ENCODE measurements around the gene SH2B2. TPM values are rescaled to one million over a fixed set of nuclear protein-coding genes. Genes with fewer than 3 reads are reported as not detected.

Gene SH2B2
- total RNA-seq, 1 donor from 2014 or later = 13.2 TPM

- DNase-seq (no peak), ATAC-seq (no peak)
- TF ChIP-seq CTCF (IDR thresholded peaks at IDR 0.05) = no peak
- Histone ChIP-seq H3K27me3 (no peaks in the 10 kb centered on the region), H3K4me1 (peaks cover 6% of the 10 kb centered on the region), H3K36me3 (no peaks in the 10 kb centered on the region), H3K9me3 (no peaks in the 10 kb centered on the region), H3K4me3 (no peak overlapping the region), H3K27ac (no peak overlapping the region)
- intact Hi-C loops (cut with DNase I) = no loop called here
Measured at GRCh38 chr7:102291056-102291915, 4.6 kb downstream of the SH2B2 start.

GRCh38 chr7:102291916-102292267 is 5.2 kb downstream of the SH2B2 start:
- peaks cover 6% of the 10 kb centered on the region for H3K4me1 ChIP-seq
- no peaks in the 10 kb centered on the region for H3K9me3 ChIP-seq
- H3K4me3 ChIP-seq = no peak overlapping the region
- H3K36me3 ChIP-seq = no peaks in the 10 kb centered on the region
- H3K27me3 ChIP-seq = no peaks in the 10 kb centered on the region
- no peak for ATAC-seq
- H3K27ac ChIP-seq = no peak overlapping the region
- DNase-seq = no peak
- no peak for TF ChIP-seq CTCF (IDR thresholded peaks at IDR 0.05)
- intact Hi-C loops (cut with DNase I) = no loop called here

- no peaks in the 10 kb centered on the region for H3K27me3 ChIP-seq
- intact Hi-C loops (cut with DNase I) = no loop called here
- TF ChIP-seq CTCF (IDR thresholded peaks at IDR 0.05) = no peak
- H3K27ac ChIP-seq = no peak overlapping the region
- DNase-seq = no peak
- H3K9me3 ChIP-seq = no peaks in the 10 kb centered on the region
- no peaks in the 10 kb centered on the region for H3K36me3 ChIP-seq
- ATAC-seq = no peak
- H3K4me1 ChIP-seq = peaks cover 2% of the 10 kb centered on the region
- H3K4me3 ChIP-seq = no peak overlapping the region
Measured at GRCh38 chr7:102292813-102293798, 6.4 kb downstream of the SH2B2 start.

- Histone ChIP-seq H3K27me3 (no peaks in the 10 kb centered on the region), H3K36me3 (no peaks in the 10 kb centered on the region), H3K27ac (no peak overlapping the region), H3K9me3 (no peaks in the 10 kb centered on the region), H3K4me3 (no peak overlapping the region), H3K4me1 (no peaks in the 10 kb centered on the region)
- TF ChIP-seq CTCF (IDR thresholded peaks at IDR 0.05) = no peak
- ATAC-seq (no peak), DNase-seq (no peak)
- intact Hi-C loops (cut with DNase I) = no loop called here
Measured at GRCh38 chr7:102294589-102294988, 7.9 kb downstream of the SH2B2 start.

GRCh38 chr7:102295346-102296178 is 8.9 kb downstream of the SH2B2 start:
- ATAC-seq = peak; percentile 74
- Histone ChIP-seq H3K9me3 (no peaks in the 10 kb centered on the region), H3K27me3 (no peaks in the 10 kb centered on the region), H3K4me1 (no peaks in the 10 kb centered on the region), H3K4me3 (no peak overlapping the region), H3K36me3 (no peaks in the 10 kb centered on the region), H3K27ac (no peak overlapping the region)
- DNase-seq = no peak
- intact Hi-C loops (cut with DNase I) = no loop called here
- no peak for TF ChIP-seq CTCF (IDR thresholded peaks at IDR 0.05)

Data from upper lobe of right lung (tissue), 1 donor.